ENCODE data around the gene CPLANE1. TPM values are rescaled to one million over a fixed set of nuclear protein-coding genes. Genes with fewer than 3 reads are reported as not detected.

The CPLANE1 gene
- total RNA-seq, 2 donors from 2014 or later, result 9.0 to 22.5 TPM

DNA sequence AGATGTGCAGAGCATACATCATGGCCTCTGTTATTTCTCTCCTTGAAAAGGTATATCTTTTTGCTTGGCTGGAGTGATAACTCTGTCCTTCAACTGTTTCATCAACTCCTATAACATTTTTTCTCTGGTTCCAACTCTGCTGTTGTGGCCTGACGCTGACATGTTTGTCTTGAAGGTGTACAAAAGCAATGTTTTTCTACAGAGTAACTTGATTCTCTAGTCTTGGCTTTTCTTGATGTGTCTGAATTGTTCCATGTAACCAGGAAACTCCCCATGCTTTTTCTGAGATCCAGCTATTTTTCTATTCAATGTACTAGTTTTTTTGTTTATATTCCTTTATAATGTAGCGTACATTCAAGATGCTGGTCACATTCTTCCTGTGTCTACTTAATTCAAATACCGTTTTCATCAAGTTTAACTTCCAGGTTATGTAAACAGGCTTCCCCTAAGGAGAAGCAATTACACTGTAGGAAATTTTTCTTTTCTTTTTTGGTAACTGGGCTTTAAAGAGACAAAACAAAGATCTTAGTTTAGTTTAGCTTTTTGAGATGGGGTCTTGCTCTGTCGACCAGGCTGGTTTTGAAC lies 6.7 kb upstream of the CPLANE1 start:
- no peaks in the 10 kb centered on the region for H3K4me1 ChIP-seq
- no peak for DNase-seq (ENCODE audit: low spot score)
- H3K9me3 ChIP-seq, result no peaks in the 10 kb centered on the region
- H3K36me3 ChIP-seq, result no peaks in the 10 kb centered on the region
- H3K27ac ChIP-seq, result no peak overlapping the region
- TF ChIP-seq, protein P1, sequence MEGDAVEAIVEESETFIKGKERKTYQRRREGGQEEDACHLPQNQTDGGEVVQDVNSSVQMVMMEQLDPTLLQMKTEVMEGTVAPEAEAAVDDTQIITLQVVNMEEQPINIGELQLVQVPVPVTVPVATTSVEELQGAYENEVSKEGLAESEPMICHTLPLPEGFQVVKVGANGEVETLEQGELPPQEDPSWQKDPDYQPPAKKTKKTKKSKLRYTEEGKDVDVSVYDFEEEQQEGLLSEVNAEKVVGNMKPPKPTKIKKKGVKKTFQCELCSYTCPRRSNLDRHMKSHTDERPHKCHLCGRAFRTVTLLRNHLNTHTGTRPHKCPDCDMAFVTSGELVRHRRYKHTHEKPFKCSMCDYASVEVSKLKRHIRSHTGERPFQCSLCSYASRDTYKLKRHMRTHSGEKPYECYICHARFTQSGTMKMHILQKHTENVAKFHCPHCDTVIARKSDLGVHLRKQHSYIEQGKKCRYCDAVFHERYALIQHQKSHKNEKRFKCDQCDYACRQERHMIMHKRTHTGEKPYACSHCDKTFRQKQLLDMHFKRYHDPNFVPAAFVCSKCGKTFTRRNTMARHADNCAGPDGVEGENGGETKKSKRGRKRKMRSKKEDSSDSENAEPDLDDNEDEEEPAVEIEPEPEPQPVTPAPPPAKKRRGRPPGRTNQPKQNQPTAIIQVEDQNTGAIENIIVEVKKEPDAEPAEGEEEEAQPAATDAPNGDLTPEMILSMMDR (IDR thresholded peaks at IDR 0.05), result no peak
- no peak overlapping the region for H3K4me3 ChIP-seq
- no peaks in the 10 kb centered on the region for H3K27me3 ChIP-seq

DNA sequence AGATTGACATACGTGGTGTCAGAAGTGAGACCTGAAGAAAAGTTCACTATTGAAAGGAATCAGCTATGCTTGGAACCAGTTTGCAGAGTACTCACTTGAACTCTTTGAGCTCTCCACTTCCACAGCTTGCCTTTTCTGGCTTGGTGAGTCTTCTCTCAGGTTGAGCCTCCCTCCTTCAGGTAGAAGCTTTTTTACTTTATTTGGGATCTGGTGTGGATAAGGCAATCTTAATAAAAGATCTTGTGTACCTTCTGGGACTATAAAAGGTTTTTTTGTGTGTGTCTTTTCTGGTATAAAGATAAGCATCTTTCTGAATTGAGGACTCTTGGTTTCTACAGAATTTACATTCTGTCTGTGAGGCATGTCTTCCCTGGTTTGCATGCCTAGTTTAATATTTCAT lies 5.4 kb upstream of the CPLANE1 start:
- Histone ChIP-seq H3K4me3 (no peak overlapping the region), H3K9me3 (no peaks in the 10 kb centered on the region), H3K4me1 (peaks cover 0 to 2% of the 10 kb centered on the region in 2 donors), H3K27me3 (no peaks in the 10 kb centered on the region), H3K36me3 (no peaks in the 10 kb centered on the region), H3K27ac (no peak overlapping the region)
- DNase-seq (ENCODE audit: low spot score), result no peak
- TF ChIP-seq, protein P1 (IDR thresholded peaks at IDR 0.05), result no peak

DNA sequence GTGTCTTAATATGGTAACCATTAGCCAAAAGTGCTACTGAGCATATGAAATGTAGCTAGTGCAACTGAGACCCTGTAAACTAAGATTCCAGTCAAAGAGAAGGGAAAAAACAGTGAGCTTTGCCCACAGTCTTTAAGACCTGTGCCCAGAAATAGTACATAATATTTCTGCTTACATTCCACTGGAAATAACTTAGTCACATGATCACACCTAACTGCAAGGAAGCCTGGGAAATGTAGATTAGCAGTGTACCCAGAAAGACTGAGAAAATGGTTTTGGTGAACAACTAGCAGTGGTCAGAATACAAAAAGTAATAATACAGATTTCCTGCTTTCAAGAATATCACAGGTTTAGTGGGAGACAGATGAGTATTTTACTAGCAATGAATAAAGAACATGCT lies 2.5 kb upstream of the CPLANE1 start:
- peaks cover 0 to 22% of the 10 kb centered on the region in 2 donors for H3K4me1 ChIP-seq
- H3K9me3 ChIP-seq, result no peaks in the 10 kb centered on the region
- DNase-seq (ENCODE audit: low spot score), result no peak
- H3K4me3 ChIP-seq, result no peak overlapping the region
- TF ChIP-seq, protein P1 (IDR thresholded peaks at IDR 0.05), result no peak
- H3K27me3 ChIP-seq, result no peaks in the 10 kb centered on the region
- H3K27ac ChIP-seq, result no peak overlapping the region
- H3K36me3 ChIP-seq, result peaks cover 3% of the 10 kb centered on the region

DNA sequence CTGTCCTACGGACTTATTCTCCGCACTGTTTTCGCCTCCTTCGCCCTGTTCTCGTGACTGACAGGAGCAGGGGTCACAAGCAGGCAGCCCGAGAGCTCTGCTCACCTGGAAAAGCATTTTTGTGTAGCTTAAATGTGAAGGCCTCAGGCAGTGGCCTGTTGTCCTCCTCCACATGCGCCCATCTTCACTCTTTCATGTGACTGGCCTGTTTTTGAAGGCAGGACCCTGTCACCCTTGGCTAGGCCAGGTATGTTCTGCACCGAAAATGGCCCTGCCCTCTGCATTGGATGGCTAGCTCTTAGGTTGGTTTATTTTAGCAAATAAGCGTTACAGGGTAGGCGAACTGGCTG lies 614 bp upstream of the CPLANE1 start:
- Histone ChIP-seq H3K27ac (peak overlapping the region; percentile 96), H3K36me3 (peaks cover 3% of the 10 kb centered on the region), H3K4me3 (peak overlapping the region; percentile 78), H3K9me3 (no peaks in the 10 kb centered on the region), H3K4me1 (peaks cover 0 to 23% of the 10 kb centered on the region in 2 donors), H3K27me3 (no peaks in the 10 kb centered on the region)
- TF ChIP-seq, protein P1 (IDR thresholded peaks at IDR 0.05), result no peak
- no peak for DNase-seq (ENCODE audit: low spot score)

DNA sequence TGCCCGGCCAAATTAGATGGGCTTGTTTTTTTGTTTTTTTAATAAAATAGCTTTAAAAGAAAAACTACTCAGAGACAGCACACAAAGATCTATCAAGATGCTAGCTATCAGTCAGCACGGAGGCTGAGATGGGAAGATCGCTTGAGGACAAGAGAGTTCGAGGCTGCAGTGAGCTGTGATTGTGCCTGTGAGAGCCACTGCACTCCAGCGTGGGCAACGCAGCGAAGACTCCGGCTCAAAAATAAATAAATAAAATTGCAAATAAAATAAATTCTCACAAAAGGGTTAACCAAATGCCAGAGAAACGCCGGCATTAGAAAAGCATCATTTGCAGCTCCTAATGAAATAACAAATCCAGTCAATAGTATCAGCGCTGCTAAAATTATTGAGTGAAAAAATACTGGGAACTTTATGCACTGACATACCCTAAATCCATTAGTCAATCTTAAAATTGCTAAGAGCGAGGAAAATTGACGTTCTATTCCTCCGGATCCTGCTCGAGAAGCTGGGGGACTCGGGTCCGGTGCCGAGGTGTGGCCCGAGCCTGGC lies 681 bp downstream of the CPLANE1 start:
- H3K27ac ChIP-seq, result peak overlapping the region; percentile 96
- TF ChIP-seq, protein P1 (IDR thresholded peaks at IDR 0.05), result no peak
- no peaks in the 10 kb centered on the region for H3K9me3 ChIP-seq
- DNase-seq (ENCODE audit: low spot score), result no peak
- H3K4me3 ChIP-seq, result peak overlapping the region; percentile 78
- H3K36me3 ChIP-seq, result peaks cover 3% of the 10 kb centered on the region
- no peaks in the 10 kb centered on the region for H3K27me3 ChIP-seq
- H3K4me1 ChIP-seq, result peaks cover 0 to 23% of the 10 kb centered on the region in 2 donors

DNA sequence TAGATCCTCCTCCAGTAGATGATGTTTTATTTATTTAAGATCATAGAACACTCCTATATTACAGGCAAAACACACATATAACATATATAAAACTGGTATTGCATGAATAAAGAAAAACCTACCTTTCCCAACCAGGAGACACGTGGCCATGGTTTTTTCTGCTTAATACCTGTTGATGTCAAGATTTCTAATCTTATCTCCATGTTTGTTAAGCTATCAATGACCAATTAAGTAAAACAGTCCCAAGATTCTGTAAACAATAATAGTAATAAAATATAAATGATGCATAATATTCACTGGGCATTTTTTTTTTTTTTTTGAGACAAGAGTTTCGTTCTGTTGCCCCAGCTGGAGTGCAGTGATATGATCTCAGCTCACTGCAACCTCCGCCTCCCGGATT lies 1.7 kb downstream of the CPLANE1 start:
- no peaks in the 10 kb centered on the region for H3K27me3 ChIP-seq
- no peaks in the 10 kb centered on the region for H3K9me3 ChIP-seq
- peaks cover 3% of the 10 kb centered on the region for H3K36me3 ChIP-seq
- no peak overlapping the region for H3K27ac ChIP-seq
- no peak overlapping the region for H3K4me3 ChIP-seq
- DNase-seq (ENCODE audit: low spot score), result no peak
- H3K4me1 ChIP-seq, result peaks cover 0 to 23% of the 10 kb centered on the region in 2 donors
- TF ChIP-seq, protein P1 (IDR thresholded peaks at IDR 0.05), result no peak

All from right atrium auricular region (tissue), 2 donors.